ENCODE results near the gene MEPCE.

GRCh38 chr7:100396421-100396982, 33.1 kb upstream of the MEPCE start:
- TF ChIP-seq CTCF (conservative IDR thresholded peaks at IDR 0.05) (no peak), EZH2 (IDR thresholded peaks at IDR 0.05; ENCODE audit: low read depth) (no peak)
